Measurements from ENCODE around the gene GZMM.

DNA sequence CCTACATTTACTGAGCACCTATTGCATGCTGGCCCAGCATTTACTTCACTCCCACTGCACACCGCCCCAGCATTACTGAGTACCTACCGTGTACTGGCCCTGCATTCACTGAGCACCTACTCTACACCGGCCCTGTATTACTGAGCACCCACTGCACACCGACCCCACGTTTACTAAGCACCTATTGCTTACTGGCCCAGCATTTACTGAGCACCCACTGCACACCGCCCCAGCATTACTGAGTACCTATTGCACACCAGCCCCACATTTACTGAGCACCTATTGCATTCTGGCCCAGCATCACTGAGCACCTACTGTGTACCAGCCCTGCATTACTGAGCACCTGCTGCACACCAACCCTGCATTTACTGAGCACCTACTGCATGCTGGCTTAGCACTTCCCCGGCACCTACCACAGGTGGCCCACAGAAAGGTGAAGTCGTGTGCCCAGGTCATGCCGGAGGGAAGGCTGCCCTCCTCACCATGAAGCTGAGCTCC lies 29.6 kb upstream of the GZMM start:
- TF ChIP-seq, protein P1, sequence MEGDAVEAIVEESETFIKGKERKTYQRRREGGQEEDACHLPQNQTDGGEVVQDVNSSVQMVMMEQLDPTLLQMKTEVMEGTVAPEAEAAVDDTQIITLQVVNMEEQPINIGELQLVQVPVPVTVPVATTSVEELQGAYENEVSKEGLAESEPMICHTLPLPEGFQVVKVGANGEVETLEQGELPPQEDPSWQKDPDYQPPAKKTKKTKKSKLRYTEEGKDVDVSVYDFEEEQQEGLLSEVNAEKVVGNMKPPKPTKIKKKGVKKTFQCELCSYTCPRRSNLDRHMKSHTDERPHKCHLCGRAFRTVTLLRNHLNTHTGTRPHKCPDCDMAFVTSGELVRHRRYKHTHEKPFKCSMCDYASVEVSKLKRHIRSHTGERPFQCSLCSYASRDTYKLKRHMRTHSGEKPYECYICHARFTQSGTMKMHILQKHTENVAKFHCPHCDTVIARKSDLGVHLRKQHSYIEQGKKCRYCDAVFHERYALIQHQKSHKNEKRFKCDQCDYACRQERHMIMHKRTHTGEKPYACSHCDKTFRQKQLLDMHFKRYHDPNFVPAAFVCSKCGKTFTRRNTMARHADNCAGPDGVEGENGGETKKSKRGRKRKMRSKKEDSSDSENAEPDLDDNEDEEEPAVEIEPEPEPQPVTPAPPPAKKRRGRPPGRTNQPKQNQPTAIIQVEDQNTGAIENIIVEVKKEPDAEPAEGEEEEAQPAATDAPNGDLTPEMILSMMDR (IDR thresholded peaks at IDR 0.05): no peak
- no peak for TF ChIP-seq POLR2A (IDR thresholded peaks at IDR 0.05)

All from Peyer's patch (tissue), 4 donors.